H9 (cell line): ENCODE data around the gene CCDC178. TPM values are rescaled to one million over a fixed set of nuclear protein-coding genes. Genes with fewer than 3 reads are reported as not detected.

Source experiments
- DNase-seq: peaks from one replicate; pipeline ENCODE4 v3.0.0-alpha.2; 2017
- H2AFZ ChIP-seq: one replicate; pipeline ENCODE4 v1.6.1; 2013; ENCODE audit warnings: mild to moderate bottlenecking, low read length, control low read depth, moderate library complexity
- H2AK5ac ChIP-seq: 2 replicates; pipeline ENCODE4 v1.6.1; 2013; ENCODE audit warnings: low read length, control low read depth, mixed read lengths; ENCODE audit not compliant: insufficient read length
- H2BK120ac ChIP-seq: one replicate; pipeline ENCODE4 v1.6.1; 2013; ENCODE audit warnings: low read depth, mild to moderate bottlenecking, low read length, control low read depth, inconsistent platforms; ENCODE audit not compliant: poor library complexity, severe bottlenecking
- H2BK12ac ChIP-seq: 2 replicates; pipeline ENCODE4 v1.6.1; 2013; ENCODE audit warnings: low read length, control low read depth, mixed read lengths, low read depth; ENCODE audit not compliant: insufficient read length
- H2BK15ac ChIP-seq: 2 replicates; pipeline ENCODE4 v1.6.1; 2013; ENCODE audit warnings: low read depth, low read length, control low read depth
- H2BK20ac ChIP-seq: one replicate; pipeline ENCODE4 v1.6.1; 2013; ENCODE audit warnings: low read depth, mild to moderate bottlenecking, low read length, control low read depth, inconsistent platforms; ENCODE audit not compliant: poor library complexity, severe bottlenecking
- H2BK5ac ChIP-seq: 2 replicates; pipeline ENCODE4 v1.6.1; 2013; ENCODE audit warnings: low read length, control low read depth, mixed read lengths; ENCODE audit not compliant: insufficient read length
- H3K14ac ChIP-seq: 2 replicates; pipeline ENCODE4 v1.6.1; 2013; ENCODE audit warnings: low read length, control low read depth; ENCODE audit not compliant: insufficient read depth
- H3K18ac ChIP-seq: 2 replicates; pipeline ENCODE4 v1.6.1; 2013; ENCODE audit warnings: low read depth, mild to moderate bottlenecking, mixed read lengths, low read length, control low read depth; ENCODE audit not compliant: insufficient read length
- H3K23ac ChIP-seq: 2 replicates; pipeline ENCODE4 v1.6.1; 2013; ENCODE audit warnings: low read length, control low read depth, mixed read lengths, low read depth; ENCODE audit not compliant: insufficient read length
- H3K23me2 ChIP-seq: 2 replicates; pipeline ENCODE4 v1.6.1; 2013; ENCODE audit warnings: low read depth, mild to moderate bottlenecking, mixed read lengths, low read length, control low read depth; ENCODE audit not compliant: insufficient read length, poor library complexity, severe bottlenecking
- H3K27ac ChIP-seq: 2 replicates; pipeline ENCODE4 v1.5.1; 2013; ENCODE audit warnings: low read length, control low read depth, mixed read lengths, low read depth; ENCODE audit not compliant: insufficient read length
- H3K27me3 ChIP-seq: 2 replicates; pipeline ENCODE4 v1.6.1; 2013; ENCODE audit warnings: low read length, control low read depth, inconsistent platforms; ENCODE audit not compliant: insufficient read depth
- H3K4ac ChIP-seq: 2 replicates; pipeline ENCODE4 v1.6.1; 2013; ENCODE audit warnings: low read depth, mild to moderate bottlenecking, control low read depth, inconsistent platforms, low read length, moderate library complexity
- H3K4me1 ChIP-seq: 2 replicates; pipeline ENCODE4 v1.6.1; 2013; ENCODE audit warnings: low read length, control low read depth, inconsistent platforms; ENCODE audit not compliant: insufficient read depth
- H3K4me2 ChIP-seq: 2 replicates; pipeline ENCODE4 v1.6.1; 2013; ENCODE audit warnings: low read length, control low read depth, mixed read lengths; ENCODE audit not compliant: insufficient read length, insufficient read depth
- H3K56ac ChIP-seq: 2 replicates; pipeline ENCODE4 v1.6.1; 2013; ENCODE audit warnings: low read depth, mild to moderate bottlenecking, mixed read lengths, low read length, control low read depth; ENCODE audit not compliant: insufficient read length
- H3K79me1 ChIP-seq: 2 replicates; pipeline ENCODE4 v1.6.1; 2013; ENCODE audit warnings: low read depth, mild to moderate bottlenecking, moderate library complexity, low read length, control low read depth, inconsistent platforms; ENCODE audit not compliant: insufficient read depth, poor library complexity, severe bottlenecking
- H3K79me2 ChIP-seq: 2 replicates; pipeline ENCODE4 v1.6.1; 2013; ENCODE audit warnings: low read length, control low read depth, inconsistent platforms; ENCODE audit not compliant: insufficient read depth
- H3K9ac ChIP-seq: 2 replicates; pipeline ENCODE4 v1.6.1; 2013; ENCODE audit warnings: low read length, control low read depth, mixed read lengths; ENCODE audit not compliant: insufficient read length; ENCODE audit errors: extremely low read depth
- H3K9me3 ChIP-seq: one replicate; pipeline ENCODE4 v1.6.1; 2013; ENCODE audit warnings: low read depth, low read length, inconsistent platforms; ENCODE audit not compliant: control insufficient read depth
- H3T11ph ChIP-seq: one replicate; pipeline ENCODE4 v1.6.1; 2013; ENCODE audit warnings: mild to moderate bottlenecking, low read length, control low read depth, inconsistent platforms
- H4K20me1 ChIP-seq: one replicate; pipeline ENCODE4 v1.6.1; 2013; ENCODE audit not compliant: control insufficient read depth, insufficient read length, insufficient read depth
- H4K5ac ChIP-seq: 2 replicates; pipeline ENCODE4 v1.6.1; 2013; ENCODE audit warnings: low read depth, mild to moderate bottlenecking, mixed read lengths, low read length, control low read depth; ENCODE audit not compliant: insufficient read length
- H4K8ac ChIP-seq: replicated peaks from 2 replicates; pipeline ENCODE4 v1.6.1; 2013; ENCODE audit warnings: low read length, control low read depth, mixed read lengths, low read depth; ENCODE audit not compliant: insufficient read length
- H4K91ac ChIP-seq: 2 replicates; pipeline ENCODE4 v1.6.1; 2013; ENCODE audit warnings: low read depth, mild to moderate bottlenecking, moderate library complexity, mixed read lengths, low read length, control low read depth; ENCODE audit not compliant: insufficient read length
- H3K27ac Mint-ChIP-seq, 3 experiments: 2 replicates in 2 of 3; 3 replicates in 1 of 3; pipeline ENCODE4 v1.8.0; 2020 to 2021; ENCODE audit warnings: mixed read lengths in 3 of 3, mild to moderate bottlenecking in 1 of 3, moderate library complexity in 1 of 3
- H3K27me3 Mint-ChIP-seq: 2 replicates; pipeline ENCODE4 v1.8.0; 2021; ENCODE audit warnings: low read depth, mild to moderate bottlenecking, moderate library complexity, mixed read lengths
- H3K36me3 Mint-ChIP-seq, 3 experiments: 2 replicates in 2 of 3; 3 replicates in 1 of 3; pipeline ENCODE4 v1.8.0; 2020 to 2021; ENCODE audit warnings: low read depth in 3 of 3, mixed read lengths in 3 of 3; ENCODE audit not compliant: insufficient read depth in 1 of 3
- H3K4me1 Mint-ChIP-seq, 2 experiments: 2 replicates each; pipeline ENCODE4 v1.8.0; 2020; ENCODE audit warnings: mixed read lengths in 2 of 2
- H3K4me3 Mint-ChIP-seq, 2 experiments: 2 replicates in 1 of 2; 3 replicates in 1 of 2; pipeline ENCODE4 v1.8.0; 2020 to 2021; ENCODE audit warnings: mild to moderate bottlenecking in 2 of 2, mixed read lengths in 2 of 2, moderate library complexity in 1 of 2
- H3K9me3 Mint-ChIP-seq, 2 experiments: 2 replicates in 1 of 2; 3 replicates in 1 of 2; pipeline ENCODE4 v1.8.0; 2020; ENCODE audit warnings: mild to moderate bottlenecking in 2 of 2, mixed read lengths in 2 of 2, moderate library complexity in 1 of 2
- CTCF ChIP-seq: fragments of 200-600 bp; sonication (generic); conservative IDR thresholded peaks from 3 replicates; pipeline ENCODE4 v1.8.0; 2021; ENCODE audit warnings: antibody characterized with exemption, mild to moderate bottlenecking
- WGBS: extraction: QIAGEN DNeasy Blood & Tissue Kit; methylation state at CpG from one replicate; pipeline ENCODE4 v1.1.7; 2013; ENCODE audit warnings: missing lambda C conversion rate, low lambda C conversion rate, mixed read lengths; ENCODE audit not compliant: insufficient read length; ENCODE audit errors: extremely low coverage; 5-methylcytosine and 5-hydroxymethylcytosine counted together
- total RNA-seq: library from RNA; stranded (reverse); gene quantifications from 2 replicates; pipeline ENCODE4 v1.2.1, GENCODE V29; 2021

The CCDC178 gene
- total RNA-seq, 1 experiment from 2014 or later = not detected

- H3K4me3 Mint-ChIP-seq = no peak overlapping the region
- H3K4me1 Mint-ChIP-seq = no peaks in the 10 kb centered on the region
- H2BK5ac ChIP-seq = no peak overlapping the region
- TF ChIP-seq CTCF = no peak
- peaks cover 5% of the 10 kb centered on the region for H3K9me3 ChIP-seq
- no peak overlapping the region for H3K27ac ChIP-seq
- H2BK12ac ChIP-seq = no peak overlapping the region
- no peak overlapping the region for H4K91ac ChIP-seq
- no CpG with 5 or more reads among the region's 2 CpGs for WGBS
- H2AK5ac ChIP-seq = no peak overlapping the region
- no peaks in the 10 kb centered on the region for H3K4me1 ChIP-seq
- H4K5ac ChIP-seq = no peak overlapping the region
- H4K8ac ChIP-seq = no peak overlapping the region
- no peak overlapping the region for H2BK120ac ChIP-seq
- no peaks in the 10 kb centered on the region for H3K79me1 ChIP-seq
- no peaks in the 10 kb centered on the region for H4K20me1 ChIP-seq
- no peak for DNase-seq
- peaks cover 16 to 24% (median 18%) of the 10 kb centered on the region in 3 experiments for H3K36me3 Mint-ChIP-seq
- H3K4ac ChIP-seq = no peak overlapping the region
- peaks cover 6% of the 10 kb centered on the region for H3K27me3 Mint-ChIP-seq
- H3K23ac ChIP-seq = no peak overlapping the region
- H3K9ac ChIP-seq = no peak overlapping the region
- peaks cover 23 to 24% of the 10 kb centered on the region in 2 experiments for H3K9me3 Mint-ChIP-seq
- no peak overlapping the region for H3K18ac ChIP-seq
- no peaks in the 10 kb centered on the region for H3K79me2 ChIP-seq
- no peak overlapping the region for H3K4me2 ChIP-seq
- no peak overlapping the region for H3K14ac ChIP-seq
- H3K56ac ChIP-seq = no peak overlapping the region
- H2BK20ac ChIP-seq = no peak overlapping the region
- no peak overlapping the region for H3T11ph ChIP-seq
- H2BK15ac ChIP-seq = no peak overlapping the region
- H3K27ac Mint-ChIP-seq = no peak overlapping the region; a peak in 1 of 7 replicates
- no peaks in the 10 kb centered on the region for H3K27me3 ChIP-seq
- no peak overlapping the region for H2AFZ ChIP-seq
- no peaks in the 10 kb centered on the region for H3K23me2 ChIP-seq
Measured at GRCh38 chr18:33135951-33136660, 304.4 kb downstream of the CCDC178 start.
